GM23338 (cell line): ENCODE results near the gene EPHA3. TPM values are rescaled to one million over a fixed set of nuclear protein-coding genes. Genes with fewer than 3 reads are reported as not detected.
A peak's percentile ranks its signal among the peaks of the same experiment; 100 is the strongest.

Source experiments
- ATAC-seq: fragments of 200-7000 bp; cut with Tn5 transposase; 3 replicates; pipeline ENCODE4 v1.9.1; 2020
- DNase-seq: peaks from one replicate; pipeline ENCODE4 v3.0.0-alpha.2; 2015; ENCODE audit warnings: low spot score
- H2AFZ ChIP-seq: fragments of 200-600 bp; sonication (generic); 2 replicates; pipeline ENCODE4 v1.8.0; 2016; ENCODE audit warnings: antibody characterized with exemption, mild to moderate bottlenecking, moderate library complexity
- H3F3A ChIP-seq: fragments of 200-600 bp; sonication (generic); replicated peaks from 2 replicates; pipeline ENCODE4 v1.8.0; 2017; ENCODE audit warnings: antibody characterized with exemption, mixed run types, low read depth
- H3K27ac ChIP-seq: fragments of 200-600 bp; sonication (generic); 2 replicates; pipeline ENCODE4 v1.6.1; 2016; ENCODE audit warnings: low read depth
- H3K27me3 ChIP-seq: fragments of 200-600 bp; sonication (generic); 2 replicates; pipeline ENCODE4 v1.8.0; 2016; ENCODE audit warnings: mild to moderate bottlenecking, mixed run types, moderate library complexity; ENCODE audit not compliant: insufficient read depth
- H3K36me3 ChIP-seq: fragments of 200-600 bp; sonication (generic); 2 replicates; pipeline ENCODE4 v1.8.0; 2016; ENCODE audit warnings: mild to moderate bottlenecking; ENCODE audit not compliant: insufficient read depth
- H3K4me1 ChIP-seq: fragments of 200-600 bp; sonication (generic); 2 replicates; pipeline ENCODE4 v1.8.0; 2016; ENCODE audit warnings: mild to moderate bottlenecking, moderate library complexity; ENCODE audit not compliant: insufficient read depth
- H3K4me2 ChIP-seq: fragments of 200-600 bp; sonication (generic); 2 replicates; pipeline ENCODE4 v1.7.1; 2017; ENCODE audit warnings: mixed run types
- H3K4me3 ChIP-seq: fragments of 200-600 bp; sonication (generic); 2 replicates; pipeline ENCODE4 v1.6.1; 2016; ENCODE audit warnings: mixed run types
- H3K79me2 ChIP-seq: fragments of 200-600 bp; sonication (generic); replicated peaks from 2 replicates; pipeline ENCODE4 v1.8.0; 2017; ENCODE audit warnings: mild to moderate bottlenecking; ENCODE audit not compliant: insufficient read depth
- H3K9me2 ChIP-seq: fragments of 200-600 bp; sonication (generic); 2 replicates; pipeline ENCODE4 v1.8.0; 2017; ENCODE audit not compliant: insufficient read depth
- H4K20me1 ChIP-seq: fragments of 200-600 bp; sonication (generic); replicated peaks from 2 replicates; pipeline ENCODE4 v1.8.0; 2017; ENCODE audit warnings: mild to moderate bottlenecking; ENCODE audit not compliant: insufficient read depth
- H3K27ac Mint-ChIP-seq: 2 replicates; pipeline ENCODE4 v1.8.0; 2020; ENCODE audit warnings: inconsistent platforms, mild to moderate bottlenecking, moderate library complexity, mixed read lengths
- H3K27me3 Mint-ChIP-seq: 3 replicates; pipeline ENCODE4 v1.8.0; 2022; ENCODE audit warnings: low read depth, mild to moderate bottlenecking, moderate library complexity, mixed read lengths, inconsistent platforms; ENCODE audit not compliant: insufficient read depth, poor library complexity
- H3K36me3 Mint-ChIP-seq: 3 replicates; pipeline ENCODE4 v1.8.0; 2021; ENCODE audit warnings: low read depth, mild to moderate bottlenecking, inconsistent platforms, moderate library complexity, mixed read lengths
- H3K4me1 Mint-ChIP-seq: 3 replicates; pipeline ENCODE4 v1.8.0; 2020; ENCODE audit warnings: mild to moderate bottlenecking, inconsistent platforms, mixed read lengths
- H3K4me3 Mint-ChIP-seq: 3 replicates; pipeline ENCODE4 v1.8.0; 2021; ENCODE audit warnings: moderate library complexity, mild to moderate bottlenecking, inconsistent platforms, mixed read lengths
- H3K9me3 Mint-ChIP-seq: 3 replicates; pipeline ENCODE4 v1.8.0; 2020; ENCODE audit warnings: moderate library complexity, mild to moderate bottlenecking, inconsistent platforms, mixed read lengths
- CREB1 ChIP-seq: fragments of 250-450 bp; sonication (Bioruptor Pico); IDR thresholded peaks from 2 replicates; pipeline ENCODE4 v1.5.0; 2020; ENCODE audit warnings: low read depth, mild to moderate bottlenecking, moderate library complexity
- EZH2 ChIP-seq: fragments of 200-600 bp; sonication (generic); IDR thresholded peaks from one replicate; pipeline ENCODE4 v1.8.0; 2017; ENCODE audit warnings: antibody characterized with exemption, mild to moderate bottlenecking, low read depth; ENCODE audit not compliant: unreplicated experiment
- NANOG ChIP-seq: IDR thresholded peaks from 2 replicates; pipeline ENCODE4 v1.6.1; 2016; ENCODE audit warnings: antibody characterized with exemption, borderline replicate concordance
- POLR2AphosphoS5 ChIP-seq: IDR thresholded peaks from 2 replicates; pipeline ENCODE4 v1.6.1; 2016; ENCODE audit warnings: antibody characterized with exemption, low read depth
- REST ChIP-seq: IDR thresholded peaks from one replicate; pipeline ENCODE4 v1.6.1; 2018; ENCODE audit warnings: antibody characterized with exemption; ENCODE audit not compliant: unreplicated experiment
- STAT1 ChIP-seq: IDR thresholded peaks from one replicate; pipeline ENCODE4 v1.6.1; 2016; ENCODE audit warnings: antibody characterized with exemption; ENCODE audit not compliant: unreplicated experiment
- ZNF114 ChIP-seq: fragments of 250-450 bp; sonication (Bioruptor Pico); IDR thresholded peaks from 2 replicates; pipeline ENCODE4 v1.5.0; 2020; ENCODE audit warnings: mild to moderate bottlenecking, moderate library complexity
- ZNF462 ChIP-seq: fragments of 250-450 bp; sonication (Bioruptor Pico); IDR thresholded peaks from 2 replicates; pipeline ENCODE4 v1.5.0; 2020; ENCODE audit warnings: mild to moderate bottlenecking, moderate library complexity
- polyA plus RNA-seq: library from polyadenylated mRNA; unstranded; fragments of >200 nt; fragmentation: Nextera tagmentation; extraction: Ambion mirVana; gene quantifications from 2 replicates; pipeline ENCODE4 v1.2.1, GENCODE V29; 2016
- total RNA-seq: library from RNA; depleted of rRNA; stranded (reverse); fragments of >200 nt; shearing (Covaris generic); gene quantifications from 2 replicates; pipeline ENCODE4 v1.2.3, GENCODE V29; 2014
- TF ChIP-seq, protein P1 (sequence below): IDR thresholded peaks from 2 replicates; pipeline ENCODE4 v1.6.1; 2016; ENCODE audit warnings: antibody characterized with exemption

EPHA3 gene
- total and polyA plus RNA-seq, 2 experiments from 2014 or later: 0.05 to 0.21 TPM

DNA sequence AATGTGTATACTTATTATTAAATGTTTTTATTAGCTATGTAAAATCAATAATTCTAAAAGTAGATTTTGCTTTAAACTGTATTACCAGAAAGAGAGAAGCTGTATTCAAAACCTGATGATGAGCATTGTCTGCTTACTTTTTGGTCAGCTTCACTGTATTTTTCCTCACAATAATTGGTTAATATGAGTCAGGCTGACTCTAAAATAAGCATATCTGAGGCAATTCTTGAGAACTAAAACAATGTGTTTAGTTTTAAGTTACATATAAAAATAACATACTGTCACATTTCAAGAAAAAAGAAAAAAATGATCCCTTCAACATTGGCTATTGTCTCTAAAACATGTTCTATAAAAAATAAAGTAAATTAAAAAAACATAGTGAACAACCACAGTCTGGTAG lies 66.1 kb downstream of the EPHA3 start:
- peaks cover 21% of the 10 kb centered on the region for H3K4me1 ChIP-seq
- H3K4me3 ChIP-seq: no peak overlapping the region
- no peaks in the 10 kb centered on the region for H4K20me1 ChIP-seq
- H3K36me3 ChIP-seq: no peaks in the 10 kb centered on the region
- H3F3A ChIP-seq: no peaks in the 10 kb centered on the region
- no peak overlapping the region for H3K4me2 ChIP-seq
- H2AFZ ChIP-seq: no peak overlapping the region
- H3K27me3 Mint-ChIP-seq: no peaks in the 10 kb centered on the region
- H3K27ac ChIP-seq: no peak overlapping the region
- H3K9me2 ChIP-seq: no peaks in the 10 kb centered on the region
- no peaks in the 10 kb centered on the region for H3K27me3 ChIP-seq
- no peaks in the 10 kb centered on the region for H3K36me3 Mint-ChIP-seq
- DNase-seq (no peak), ATAC-seq (no peak)
- no peak overlapping the region for H3K4me3 Mint-ChIP-seq
- H3K9me3 Mint-ChIP-seq: no peaks in the 10 kb centered on the region
- H3K4me1 Mint-ChIP-seq: peaks cover 28% of the 10 kb centered on the region
- H3K79me2 ChIP-seq: no peaks in the 10 kb centered on the region
- no peak for TF ChIP-seq POLR2AphosphoS5
- H3K27ac Mint-ChIP-seq: no peak overlapping the region

DNA sequence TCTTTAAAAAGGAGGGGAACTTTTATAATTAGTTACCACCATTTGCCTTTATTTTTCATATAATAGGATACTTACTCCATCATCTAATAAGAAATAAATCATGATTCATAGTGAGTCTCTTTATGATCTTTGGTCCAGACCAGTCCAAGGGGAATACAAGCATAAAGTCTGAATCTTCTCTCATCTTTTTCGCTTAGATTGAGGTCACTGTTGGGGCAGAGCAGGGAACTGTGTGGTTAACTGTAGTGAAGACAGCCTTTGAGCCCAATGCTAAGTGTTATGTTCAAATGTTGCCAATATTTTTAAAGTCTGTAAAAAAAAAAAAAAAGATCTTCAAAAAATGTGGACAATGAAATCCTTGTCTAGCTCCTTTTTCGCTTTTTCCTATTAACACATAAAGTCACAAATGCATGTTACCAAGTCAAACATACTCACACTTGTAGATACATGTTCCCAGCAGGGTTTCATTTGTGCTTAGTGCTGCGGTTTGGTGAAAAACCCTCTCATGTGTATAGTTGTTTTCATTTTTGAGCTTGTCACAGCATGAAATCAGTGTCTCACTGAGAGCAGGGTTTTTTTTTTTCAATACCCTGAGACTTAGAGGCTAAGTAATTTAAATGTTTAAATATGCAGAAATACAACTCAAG lies 72.1 kb downstream of the EPHA3 start:
- no peak for DNase-seq
- Histone ChIP-seq H3K4me2 (0 out of 2 replicates have a peak overlapping the region, but pooled peaks have one; percentile 4), H2AFZ (no peak overlapping the region), H3K79me2 (no peaks in the 10 kb centered on the region), H3K27ac (no peak overlapping the region), H3F3A (no peaks in the 10 kb centered on the region), H3K36me3 (no peaks in the 10 kb centered on the region), H3K9me2 (no peaks in the 10 kb centered on the region), H3K27me3 (no peaks in the 10 kb centered on the region), H3K4me3 (no peak overlapping the region), H3K4me1 (peaks cover 30% of the 10 kb centered on the region), H4K20me1 (no peaks in the 10 kb centered on the region)
- Mint-ChIP-seq H3K4me1 (peaks cover 41% of the 10 kb centered on the region), H3K27me3 (no peaks in the 10 kb centered on the region), H3K9me3 (no peaks in the 10 kb centered on the region), H3K4me3 (no peak overlapping the region), H3K27ac (peak overlapping the region; percentile 52; the same call in 1 of the 2 replicates), H3K36me3 (no peaks in the 10 kb centered on the region)
- ATAC-seq: no peak; the same call in 1 of the 3 replicates
- TF ChIP-seq STAT1 (no peak), CREB1 (no peak), ZNF114 (no peak), POLR2AphosphoS5 (no peak), ZNF462 (no peak), REST (no peak), EZH2 (no peak), NANOG (no peak)
- TF ChIP-seq, protein P1, sequence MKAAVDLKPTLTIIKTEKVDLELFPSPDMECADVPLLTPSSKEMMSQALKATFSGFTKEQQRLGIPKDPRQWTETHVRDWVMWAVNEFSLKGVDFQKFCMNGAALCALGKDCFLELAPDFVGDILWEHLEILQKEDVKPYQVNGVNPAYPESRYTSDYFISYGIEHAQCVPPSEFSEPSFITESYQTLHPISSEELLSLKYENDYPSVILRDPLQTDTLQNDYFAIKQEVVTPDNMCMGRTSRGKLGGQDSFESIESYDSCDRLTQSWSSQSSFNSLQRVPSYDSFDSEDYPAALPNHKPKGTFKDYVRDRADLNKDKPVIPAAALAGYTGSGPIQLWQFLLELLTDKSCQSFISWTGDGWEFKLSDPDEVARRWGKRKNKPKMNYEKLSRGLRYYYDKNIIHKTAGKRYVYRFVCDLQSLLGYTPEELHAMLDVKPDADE: no peak
